Esophagus squamous epithelium (tissue), 5 donors: ENCODE measurements around the gene S100A10. TPM values are rescaled to one million over a fixed set of nuclear protein-coding genes. Genes with fewer than 3 reads are reported as not detected.

ENCODE experiments used
- DNase-seq: peaks from one replicate; lab custom pipeline; 2025; lab: John Stamatoyannopoulos, UW
- H3K27ac ChIP-seq, 4 donors: fragments of 200-600 bp; sonication (generic); one replicate each; pipeline ENCODE4 v1.5.1; 2016 to 2019; ENCODE audit warnings: mild to moderate bottlenecking in 1 of 4
- H3K27me3 ChIP-seq, 4 donors: fragments of 200-600 bp; sonication (generic); 1 replicate in 3 of 4; 2 replicates in 1 of 4; pipeline versions ENCODE4 v1.5.1 to v1.6.0; 2017 to 2021; ENCODE audit warnings: antibody characterized with exemption in 1 of 4
- H3K36me3 ChIP-seq, 3 donors: fragments of 200-600 bp; sonication (generic); one replicate each; pipeline ENCODE4 v1.5.1; 2016 to 2019
- H3K4me1 ChIP-seq, 3 donors: fragments of 200-600 bp; sonication (generic); one replicate each; pipeline ENCODE4 v1.5.1; 2017 to 2019
- H3K4me3 ChIP-seq, 4 donors: fragments of 200-600 bp; sonication (generic); 1 replicate in 3 of 4; 2 replicates in 1 of 4; pipeline ENCODE4 v1.5.1; 2016 to 2019; ENCODE audit warnings: mild to moderate bottlenecking in 2 of 4, moderate library complexity in 1 of 4
- H3K9me3 ChIP-seq, 3 donors: fragments of 200-600 bp; sonication (generic); one replicate each; pipeline ENCODE4 v1.5.1; 2016 to 2019
- POLR2A ChIP-seq, 4 donors: fragments of 450-650 bp; IDR thresholded peaks; one replicate each; pipeline ENCODE4 v1.6.1; 2017; ENCODE audit warnings: antibody characterized with exemption in 4 of 4, mild to moderate bottlenecking in 4 of 4, moderate library complexity in 3 of 4
- WGBS, 2 donors: methylation state at CpG; one replicate each; pipeline ENCODE4 v1.1.5; 2018; 5-methylcytosine and 5-hydroxymethylcytosine counted together
- intact Hi-C: fragments of 100-400 bp; cut with DNase I; formaldehyde crosslinking; loops from one replicate; pipeline ENCODE4 v1.15.0; 2022
- total RNA-seq, 4 donors: library from RNA; depleted of rRNA; stranded (reverse); fragments of >200 nt; gene quantifications; one replicate each; pipeline ENCODE4 v1.1.0, GENCODE V29; 2016
- TF ChIP-seq, protein P1 (sequence below), 6 experiments: fragments of 450-650 bp in 4 of 6; fragments of 200-600 bp in 2 of 6; sonication (generic) in 2 of 6; IDR thresholded peaks; one replicate each; pipeline ENCODE4 v1.5.1; 2016 to 2019; ENCODE audit warnings: antibody characterized with exemption in 6 of 6, mild to moderate bottlenecking in 4 of 6, moderate library complexity in 4 of 6
- donor health status: DM: yes; HTN: yes; CAD: no.

Gene S100A10
- total RNA-seq, 4 donors from 2014 or later = 301 to 611 (median 447) TPM

DNA sequence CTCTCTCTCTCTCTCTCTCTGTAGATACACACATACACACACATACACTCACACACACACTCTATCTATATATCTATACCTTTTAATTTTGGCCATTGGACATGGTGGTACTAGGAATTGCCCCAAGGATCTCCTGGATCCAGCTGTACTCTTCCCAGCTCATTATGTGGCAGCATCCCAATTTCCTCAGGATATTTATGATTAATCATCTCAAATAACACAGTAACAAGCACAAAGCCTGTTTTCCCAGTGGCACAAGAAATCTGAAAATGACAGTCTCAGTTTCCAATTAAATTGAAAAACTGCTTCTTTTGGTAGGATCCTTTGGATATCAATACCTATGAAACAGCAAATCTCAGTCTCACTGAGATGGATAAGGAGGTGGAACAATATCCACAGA is 27.6 kb downstream of the S100A10 start:
- Histone ChIP-seq H3K36me3 (no peaks in the 10 kb centered on the region), H3K27ac (no peak overlapping the region), H3K9me3 (no peaks in the 10 kb centered on the region), H3K27me3 (no peaks in the 10 kb centered on the region), H3K4me3 (no peak overlapping the region), H3K4me1 (peaks cover 0 to 69% (median 24%) of the 10 kb centered on the region in 3 donors)
- DNase-seq = no peak
- intact Hi-C loops = no loop called here
- TF ChIP-seq POLR2A (IDR thresholded peaks at IDR 0.05) = no peak
- TF ChIP-seq, protein P1, sequence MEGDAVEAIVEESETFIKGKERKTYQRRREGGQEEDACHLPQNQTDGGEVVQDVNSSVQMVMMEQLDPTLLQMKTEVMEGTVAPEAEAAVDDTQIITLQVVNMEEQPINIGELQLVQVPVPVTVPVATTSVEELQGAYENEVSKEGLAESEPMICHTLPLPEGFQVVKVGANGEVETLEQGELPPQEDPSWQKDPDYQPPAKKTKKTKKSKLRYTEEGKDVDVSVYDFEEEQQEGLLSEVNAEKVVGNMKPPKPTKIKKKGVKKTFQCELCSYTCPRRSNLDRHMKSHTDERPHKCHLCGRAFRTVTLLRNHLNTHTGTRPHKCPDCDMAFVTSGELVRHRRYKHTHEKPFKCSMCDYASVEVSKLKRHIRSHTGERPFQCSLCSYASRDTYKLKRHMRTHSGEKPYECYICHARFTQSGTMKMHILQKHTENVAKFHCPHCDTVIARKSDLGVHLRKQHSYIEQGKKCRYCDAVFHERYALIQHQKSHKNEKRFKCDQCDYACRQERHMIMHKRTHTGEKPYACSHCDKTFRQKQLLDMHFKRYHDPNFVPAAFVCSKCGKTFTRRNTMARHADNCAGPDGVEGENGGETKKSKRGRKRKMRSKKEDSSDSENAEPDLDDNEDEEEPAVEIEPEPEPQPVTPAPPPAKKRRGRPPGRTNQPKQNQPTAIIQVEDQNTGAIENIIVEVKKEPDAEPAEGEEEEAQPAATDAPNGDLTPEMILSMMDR (IDR thresholded peaks at IDR 0.05) = no peak

DNA sequence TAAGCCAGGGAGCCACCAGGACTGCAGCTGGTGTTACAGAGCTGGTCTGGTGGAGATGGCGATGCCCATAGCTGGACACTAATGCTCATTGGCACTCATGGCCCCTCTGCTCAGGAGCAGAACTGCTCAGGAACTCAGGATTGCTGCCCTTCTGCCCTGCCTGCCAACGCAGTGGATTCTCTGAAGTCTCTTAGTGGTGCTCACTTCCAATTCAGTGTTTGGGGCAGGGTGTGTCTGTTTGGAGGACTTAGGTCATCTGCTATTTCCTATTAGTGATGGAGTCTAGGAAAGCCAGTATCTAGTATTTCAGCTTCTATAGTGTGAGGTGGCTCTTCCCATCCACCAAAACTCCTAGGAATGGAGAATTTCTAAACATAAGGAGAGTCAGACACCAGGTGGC is 29.1 kb downstream of the S100A10 start:
- no peak overlapping the region for H3K27ac ChIP-seq
- H3K27me3 ChIP-seq = no peaks in the 10 kb centered on the region
- no peak overlapping the region for H3K4me3 ChIP-seq
- DNase-seq = no peak
- WGBS, 2 donors = 25 to 80% methylated on average over 1 to 2 of the region's 2 CpGs
- H3K36me3 ChIP-seq = no peaks in the 10 kb centered on the region
- H3K9me3 ChIP-seq = no peaks in the 10 kb centered on the region
- H3K4me1 ChIP-seq = peaks cover 0 to 63% (median 13%) of the 10 kb centered on the region in 3 donors
- intact Hi-C loops = no loop called here
- TF ChIP-seq, protein P1 (IDR thresholded peaks at IDR 0.05) = no peak

DNA sequence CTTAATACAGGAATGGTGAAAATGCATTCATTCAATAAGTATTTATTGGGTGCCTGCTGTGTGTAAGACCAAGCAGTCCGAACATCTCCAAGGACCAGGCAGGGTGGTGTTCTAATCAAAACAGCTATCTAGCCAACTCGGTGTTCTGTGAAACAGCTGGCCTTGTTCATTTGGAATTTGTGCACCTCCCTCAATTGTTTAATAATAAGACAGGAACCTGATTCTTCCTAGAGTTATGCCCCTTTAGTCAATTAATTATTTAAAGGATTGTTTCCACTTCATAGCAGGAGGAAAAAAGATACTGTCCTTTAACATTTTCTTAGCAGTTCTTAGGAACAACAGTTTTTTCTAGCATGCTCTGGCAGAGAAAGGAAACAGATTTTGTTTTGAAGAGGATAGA is 30.4 kb downstream of the S100A10 start:
- intact Hi-C loops = no loop called here

DNA sequence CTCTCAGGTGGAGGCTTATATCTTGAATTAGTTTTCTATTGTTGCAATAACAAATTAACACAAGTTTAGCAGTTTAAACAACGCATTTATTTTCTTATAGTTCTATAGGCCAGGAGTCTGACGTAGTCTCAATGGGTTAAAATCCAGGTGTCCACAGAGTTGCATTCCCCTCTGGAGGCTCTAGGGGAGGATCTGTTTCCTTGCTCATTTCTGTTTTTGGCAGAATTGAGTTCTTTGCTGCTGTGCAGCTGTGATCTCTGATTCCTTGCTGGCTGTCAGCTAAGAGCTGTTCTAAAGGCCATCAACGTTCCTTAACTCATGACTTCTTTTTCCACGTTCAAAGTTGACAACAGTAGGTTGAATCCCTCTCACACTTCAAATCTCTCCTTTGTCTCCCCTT is 31.8 kb downstream of the S100A10 start:
- Histone ChIP-seq H3K9me3 (no peaks in the 10 kb centered on the region), H3K27me3 (no peaks in the 10 kb centered on the region), H3K4me3 (no peak overlapping the region), H3K27ac (peak overlapping the region in 1 of 4 donors; percentile 43), H3K4me1 (peaks cover 0 to 53% (median 6%) of the 10 kb centered on the region in 3 donors), H3K36me3 (no peaks in the 10 kb centered on the region)
- DNase-seq = no peak
- WGBS, 2 donors = 65 to 75% methylated on average over 4 of the region's 4 CpGs
- intact Hi-C loops = no loop called here
- no peak for TF ChIP-seq POLR2A (IDR thresholded peaks at IDR 0.05)
- TF ChIP-seq, protein P1 (IDR thresholded peaks at IDR 0.05) = no peak

More for the DNA sequence above, 30.4 kb downstream of the S100A10 start:
- DNase-seq = no peak
- H3K27ac ChIP-seq = no peak overlapping the region
- no peaks in the 10 kb centered on the region for H3K36me3 ChIP-seq
- no peaks in the 10 kb centered on the region for H3K27me3 ChIP-seq
- WGBS, 2 donors = 79 to 81% methylated on average over 2 of the region's 2 CpGs
- no peaks in the 10 kb centered on the region for H3K9me3 ChIP-seq
- TF ChIP-seq, protein P1 (IDR thresholded peaks at IDR 0.05) = no peak
- TF ChIP-seq POLR2A (IDR thresholded peaks at IDR 0.05) = no peak
- no peak overlapping the region for H3K4me3 ChIP-seq
- H3K4me1 ChIP-seq = peaks cover 0 to 62% (median 9%) of the 10 kb centered on the region in 3 donors

DNA sequence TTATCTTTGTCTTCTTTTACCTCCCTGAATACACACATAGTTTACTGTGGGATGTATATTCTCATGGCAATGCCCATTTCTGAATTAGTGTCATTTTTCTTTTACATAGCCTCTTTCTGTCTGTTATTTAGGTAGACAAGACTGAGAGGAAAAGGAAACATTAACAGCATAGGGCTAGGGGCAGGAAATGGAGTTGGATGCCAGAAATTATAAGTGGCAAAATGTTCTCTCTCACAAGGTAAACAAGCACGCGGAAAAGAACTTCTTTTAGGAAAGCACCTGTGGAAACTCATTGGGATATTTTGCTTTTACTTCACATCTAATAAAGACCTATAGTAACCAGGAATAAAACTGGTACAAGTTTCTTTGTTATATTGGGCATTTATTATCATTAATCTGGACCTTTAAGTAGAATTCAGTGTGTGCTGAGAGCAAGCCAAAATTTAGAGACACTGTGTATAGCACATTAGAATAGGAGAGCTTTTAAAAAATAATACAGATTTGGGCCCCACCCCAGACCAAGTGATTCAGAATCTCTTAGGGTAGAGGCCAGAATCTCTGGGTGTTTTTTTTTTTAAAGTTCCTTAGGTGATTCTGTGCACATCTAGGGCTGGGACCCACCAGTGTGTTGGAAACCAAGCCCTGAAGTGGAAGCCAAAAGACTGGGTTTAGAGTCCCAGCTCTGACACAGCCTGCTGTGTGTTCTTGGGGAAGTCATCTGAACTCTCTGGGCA is 32.7 kb downstream of the S100A10 start:
- TF ChIP-seq, protein P1 (IDR thresholded peaks at IDR 0.05) = no peak
- TF ChIP-seq POLR2A (IDR thresholded peaks at IDR 0.05) = no peak
- Histone ChIP-seq H3K4me1 (peaks cover 0 to 44% (median 6%) of the 10 kb centered on the region in 3 donors), H3K27ac (peak overlapping the region in 2 of 4 donors; percentile 26 to 43), H3K27me3 (no peaks in the 10 kb centered on the region), H3K9me3 (no peaks in the 10 kb centered on the region), H3K4me3 (no peak overlapping the region), H3K36me3 (no peaks in the 10 kb centered on the region)
- 49 to 54% methylated on average over 2 of the region's 2 CpGs for WGBS, 2 donors
- DNase-seq = no peak
- intact Hi-C loops = no loop called here
